Caki2 (cell line): ENCODE results near the gene PPP1R14C. TPM values are rescaled to one million over a fixed set of nuclear protein-coding genes. Genes with fewer than 3 reads are reported as not detected.

Experiments used
- DNase-seq: peaks from one replicate; pipeline ENCODE4 v3.0.0-alpha.2; 2015; ENCODE audit warnings: low read depth
- in situ Hi-C: cut with HindIII; loops from 2 replicates; pipeline ENCODE4 v1.10.0; 2016; ENCODE audit warnings: low sequenced_read_pairs, low pct_unique_long_range_greater_than_20kb, mixed read lengths
- total RNA-seq: library from RNA; depleted of rRNA; stranded (reverse); fragments of >200 nt; shearing (Covaris generic); gene quantifications from 2 replicates; pipeline ENCODE4 v1.2.3, GENCODE V29; 2014; ENCODE audit warnings: low replicate concordance; rRNA removed

Gene PPP1R14C
- total RNA-seq: 14.6 and 28.8 TPM in 2 replicates

DNA sequence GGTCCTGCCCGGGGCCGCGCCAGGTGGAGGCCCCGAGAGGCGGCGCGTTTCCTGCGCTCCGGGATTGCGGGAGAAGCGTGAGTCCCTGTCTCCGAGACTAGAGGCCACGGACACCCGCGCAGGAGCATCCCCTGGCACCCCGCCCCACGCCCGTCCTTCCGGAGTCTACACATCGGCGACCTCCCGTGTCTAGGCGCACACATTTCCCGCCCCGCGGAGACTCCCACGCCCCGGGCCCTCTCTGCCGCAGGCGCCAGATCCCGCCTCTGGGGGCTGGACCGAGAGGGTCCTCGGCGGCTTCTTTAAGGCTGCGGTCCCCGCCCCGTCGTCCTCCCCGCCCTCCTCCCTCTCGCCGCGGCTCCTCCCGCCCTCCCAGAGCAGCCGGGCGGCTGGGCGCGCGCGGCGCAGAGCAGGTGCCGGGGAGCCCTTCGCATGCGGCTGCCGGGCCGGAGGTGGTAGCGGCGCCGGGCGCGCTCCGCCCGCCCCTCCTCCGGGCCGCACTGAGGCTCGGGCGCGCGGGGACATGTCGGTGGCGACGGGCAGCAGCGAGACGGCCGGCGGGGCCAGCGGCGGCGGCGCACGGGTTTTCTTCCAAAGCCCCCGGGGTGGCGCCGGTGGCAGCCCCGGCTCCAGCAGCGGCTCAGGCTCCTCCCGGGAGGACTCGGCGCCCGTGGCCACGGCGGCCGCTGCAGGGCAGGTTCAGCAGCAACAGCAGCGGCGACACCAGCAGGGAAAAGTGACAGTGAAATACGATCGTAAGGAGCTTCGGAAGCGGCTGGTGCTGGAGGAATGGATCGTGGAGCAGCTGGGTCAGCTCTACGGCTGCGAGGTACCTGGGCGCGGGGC lies at the start of gene PPP1R14C:
Gene PPP1R14C (plus strand): TSS at position 375 of the 846 bp plus-strand sequence. CDS start 149 bp downstream, at position 524.
- in situ Hi-C loops: no loop called here
- DNase-seq: no peak

DNA sequence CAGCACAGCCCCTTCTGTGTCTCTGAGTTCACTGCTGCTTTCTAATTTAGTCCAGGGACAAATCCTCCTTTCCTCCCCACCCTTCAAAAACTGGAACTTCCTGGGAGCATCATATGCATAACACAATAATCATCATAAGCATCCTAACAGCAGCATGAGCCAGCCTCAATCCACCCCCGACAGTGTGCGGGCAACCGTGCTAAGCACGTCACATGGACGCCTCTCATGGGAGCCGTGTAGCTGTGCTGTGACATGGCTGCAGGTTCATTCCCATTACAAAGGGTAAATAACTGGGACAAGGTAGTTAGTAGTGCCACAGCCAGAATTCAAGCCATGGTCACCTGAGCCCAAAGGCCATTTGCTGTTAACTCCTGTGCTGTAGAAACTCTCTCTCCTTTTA lies 49.4 kb upstream of the PPP1R14C start:
- in situ Hi-C loops: no loop called here
- DNase-seq: no peak

- DNase-seq: no peak
- in situ Hi-C loops: no loop called here
These were observed 44.7 kb upstream of the PPP1R14C start for GRCh38 chr6:150098155-150098554.

- in situ Hi-C loops: no loop called here
- DNase-seq: no peak
These were observed 43.3 kb upstream of the PPP1R14C start for GRCh38 chr6:150099546-150099945.

DNA sequence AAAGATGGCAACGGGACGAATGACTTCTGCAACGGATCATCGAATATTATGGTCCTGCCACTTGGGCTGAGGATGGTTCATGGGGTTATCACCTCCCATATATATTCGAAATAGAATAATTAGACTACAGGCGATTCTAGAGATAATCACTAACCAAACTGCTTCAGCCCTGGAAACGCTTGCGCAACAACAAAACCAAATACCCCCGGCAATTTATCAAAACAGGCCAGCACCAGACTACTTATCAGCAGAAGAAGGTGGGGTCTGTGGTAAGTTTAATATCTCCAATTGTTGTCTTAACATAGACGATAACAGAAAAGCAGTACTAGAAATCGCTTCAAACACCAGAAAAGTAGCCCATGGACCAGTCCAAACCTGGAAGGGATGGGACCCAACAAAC lies 42.9 kb upstream of the PPP1R14C start:
- DNase-seq: no peak
- in situ Hi-C loops: no loop called here

GRCh38 chr6:150100745-150101144 lies 42.1 kb upstream of the PPP1R14C start:
- in situ Hi-C loops: no loop called here
- no peak for DNase-seq

- DNase-seq: no peak
- in situ Hi-C loops: no loop called here
These were observed 40.0 kb upstream of the PPP1R14C start for GRCh38 chr6:150102750-150103270.

DNA sequence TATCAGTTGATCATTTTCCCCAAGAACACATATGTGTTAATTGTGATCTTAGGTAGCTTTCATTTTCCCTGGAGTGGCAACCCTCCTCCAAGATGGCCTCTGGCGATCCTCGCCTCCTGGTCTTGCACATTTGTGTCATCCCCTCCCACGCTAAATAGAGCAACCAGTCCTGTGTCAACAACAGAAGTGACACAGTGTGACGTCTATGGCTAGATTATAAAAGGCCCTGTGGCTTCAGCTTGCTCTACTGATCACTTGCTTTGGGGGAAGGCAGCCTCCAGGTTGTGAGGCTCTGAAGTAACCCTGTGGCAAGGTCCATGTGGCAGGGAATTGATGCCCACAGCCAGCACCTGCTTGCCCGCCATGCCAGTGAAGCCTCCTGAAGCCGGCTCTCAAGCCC lies 30.6 kb upstream of the PPP1R14C start:
- no peak for DNase-seq
- in situ Hi-C loops: no loop called here

GRCh38 chr6:150115769-150116168 lies 27.1 kb upstream of the PPP1R14C start:
- DNase-seq: no peak
- in situ Hi-C loops: no loop called here

- DNase-seq: no peak
- in situ Hi-C loops: no loop called here
These were observed 26.5 kb upstream of the PPP1R14C start for GRCh38 chr6:150116200-150116800.

DNA sequence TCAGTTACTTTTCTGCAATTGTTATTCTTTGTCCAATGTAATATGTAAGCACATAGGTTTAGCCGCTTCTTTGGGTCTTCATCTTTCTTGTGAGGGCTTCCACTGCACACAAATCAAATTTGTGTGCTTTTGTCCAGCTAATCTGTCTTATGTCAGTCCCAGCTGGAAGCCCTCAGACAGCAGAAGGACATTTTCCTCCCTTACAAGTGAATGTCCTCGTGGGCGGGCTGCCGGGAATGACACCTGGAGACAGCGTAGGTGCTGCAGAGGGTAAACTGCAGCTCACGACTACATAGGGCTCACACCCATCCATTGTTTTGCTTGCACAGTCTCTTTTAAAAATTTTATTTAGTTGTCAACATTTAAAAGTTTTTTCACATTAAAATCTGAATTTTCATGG lies 24.6 kb upstream of the PPP1R14C start:
- no peak for DNase-seq
- in situ Hi-C loops: no loop called here

DNA sequence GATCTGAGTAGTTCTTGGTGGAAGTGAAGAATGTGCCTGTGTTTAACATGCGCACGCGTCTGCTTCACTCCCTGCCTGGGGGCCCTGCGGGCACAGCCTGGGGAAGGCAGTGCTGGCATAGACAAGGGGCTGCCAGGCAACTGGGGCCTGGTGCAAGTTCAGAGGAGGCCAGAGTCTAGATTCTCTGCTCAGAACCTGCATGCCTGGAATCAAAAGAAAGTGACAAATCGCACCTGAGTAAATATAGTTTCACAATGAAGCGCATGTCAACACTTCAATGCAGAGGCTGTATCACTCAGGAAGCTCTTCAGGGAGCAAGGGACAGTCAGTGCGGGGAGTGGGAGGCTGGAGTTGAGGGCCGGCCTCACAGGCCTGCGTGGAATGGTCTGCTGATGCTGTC lies 24.2 kb upstream of the PPP1R14C start:
- in situ Hi-C loops: no loop called here
- DNase-seq: no peak

DNA sequence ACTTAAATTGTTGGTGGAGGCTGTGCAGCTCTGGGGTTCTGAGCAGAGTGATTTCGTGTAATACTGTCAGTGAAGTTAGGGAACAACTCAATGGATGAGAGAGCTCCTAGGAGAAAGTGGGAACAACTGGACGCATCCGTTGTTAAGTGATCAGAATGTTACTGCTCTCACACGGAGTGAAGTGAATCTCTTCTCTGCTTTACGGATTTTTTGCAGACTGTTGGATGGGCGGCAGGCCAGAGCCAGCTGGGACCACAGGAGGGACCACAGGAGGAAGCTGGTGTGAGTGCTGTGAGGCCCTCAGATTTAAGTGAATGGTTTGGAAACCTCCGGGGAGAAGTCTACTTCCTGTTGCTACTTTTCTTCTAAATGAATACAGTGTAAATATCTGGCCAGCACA lies 23.7 kb upstream of the PPP1R14C start:
- no peak for DNase-seq
- in situ Hi-C loops: no loop called here

GRCh38 chr6:150123645-150124044 lies 19.2 kb upstream of the PPP1R14C start:
- no peak for DNase-seq
- in situ Hi-C loops: no loop called here

- in situ Hi-C loops: no loop called here
These were observed 18.6 kb upstream of the PPP1R14C start for GRCh38 chr6:150124235-150124634.

DNA sequence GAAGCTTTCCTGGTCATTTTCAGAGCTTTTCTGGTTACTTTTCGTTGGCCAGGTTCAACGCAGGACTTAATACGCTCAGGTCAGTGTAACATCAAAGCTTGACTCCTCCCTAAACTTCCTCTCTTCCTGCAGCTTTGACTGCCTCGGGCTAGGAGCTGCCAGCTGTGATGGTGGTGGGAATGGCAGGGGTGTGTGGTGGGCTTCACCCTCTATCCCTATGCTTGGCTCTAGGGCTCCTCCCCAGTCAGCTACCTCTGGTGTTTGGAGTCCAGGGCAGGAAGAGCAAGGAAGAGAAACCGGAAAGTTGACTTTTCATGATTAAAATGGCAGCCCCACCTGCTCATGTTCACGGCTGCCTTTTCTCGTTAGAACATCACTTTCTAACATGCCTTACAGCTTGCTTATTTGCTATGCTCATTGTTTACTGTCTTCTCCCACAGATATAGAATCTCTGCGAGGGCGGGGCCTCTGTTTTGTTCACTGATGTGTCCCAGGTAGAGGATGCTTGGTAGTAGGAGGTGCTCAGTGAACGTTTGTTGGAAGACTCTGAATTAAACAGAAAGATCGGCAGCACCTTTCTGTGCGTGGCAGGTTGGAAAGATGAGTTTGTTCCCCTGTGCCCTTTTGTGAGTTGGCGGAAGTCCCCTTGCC lies 16.1 kb upstream of the PPP1R14C start:
- DNase-seq: no peak
- in situ Hi-C loops: no loop called here

More at GRCh38 chr6:150124235-150124634, 18.6 kb upstream of the PPP1R14C start:
- no peak for DNase-seq

DNA sequence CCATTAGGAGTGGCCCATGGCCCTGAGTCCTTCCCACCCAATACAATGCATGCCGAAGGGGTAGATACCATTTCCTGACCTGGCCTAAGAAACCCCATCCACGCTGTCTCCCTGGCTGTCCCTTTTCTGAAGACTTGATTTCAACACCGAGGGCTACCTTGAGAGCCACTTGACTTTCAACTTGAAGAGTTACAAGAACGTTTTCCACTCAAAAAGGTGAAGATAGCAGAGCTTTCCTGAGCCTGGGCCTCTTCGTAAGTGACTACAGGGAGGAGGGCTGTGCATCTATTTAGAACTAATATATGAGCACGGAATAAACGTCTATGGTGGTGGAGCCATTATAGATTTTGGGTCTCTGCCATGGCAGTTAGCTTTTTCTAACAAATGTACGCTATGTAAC lies 14.4 kb upstream of the PPP1R14C start:
- DNase-seq: no peak
- in situ Hi-C loops: no loop called here

DNA sequence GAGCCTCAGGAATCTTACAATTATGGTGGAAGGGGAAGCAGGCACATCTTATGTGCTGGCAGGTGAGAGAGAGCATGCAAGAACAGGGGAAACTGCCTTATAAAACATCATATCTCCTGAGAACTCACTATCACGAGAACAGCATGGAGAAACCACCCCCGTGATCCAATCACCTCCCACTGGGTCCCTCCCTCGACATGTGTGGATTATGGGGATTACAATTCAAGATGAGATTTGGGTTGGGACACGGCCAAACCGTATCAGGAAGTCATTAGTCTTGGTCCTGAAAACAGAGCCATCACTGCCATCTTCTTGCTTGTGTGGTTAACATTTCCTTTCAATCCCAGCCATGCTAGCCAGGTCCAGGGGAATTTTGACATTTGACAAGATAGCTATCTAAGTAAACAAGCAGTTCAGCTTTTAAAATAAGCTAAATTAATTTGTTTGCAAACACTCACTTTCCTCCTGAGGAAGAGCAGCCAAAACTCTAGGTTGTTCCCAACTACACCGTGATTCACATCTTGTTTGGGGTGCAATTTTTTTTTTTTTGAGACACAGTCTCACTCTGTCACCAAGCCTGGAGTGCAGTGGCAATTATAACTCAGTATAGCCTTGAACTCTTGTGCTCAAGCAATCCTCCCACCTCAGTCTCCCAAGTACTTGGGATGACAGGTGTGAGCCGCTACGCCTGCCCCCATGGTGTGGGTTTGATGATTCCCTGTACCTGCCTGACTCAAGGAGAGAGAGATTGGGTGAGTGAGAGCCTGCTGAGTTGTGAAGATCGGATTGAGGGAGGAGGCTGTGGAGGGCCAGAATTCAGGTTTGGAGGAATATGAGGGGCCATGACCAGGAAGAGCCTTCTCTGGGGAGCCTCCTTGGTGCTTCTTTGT lies 13.0 kb upstream of the PPP1R14C start:
- no peak for DNase-seq
- in situ Hi-C loops: no loop called here
